GM10847 (cell line): Measurements from ENCODE around the gene TMSB15C.
"Not testable (repeated sequence)": the region's sequence is repeated elsewhere in the genome, so short reads cannot be mapped to it uniquely, and the experiment has no call there.

ENCODE experiments used
- POLR2A ChIP-seq: IDR thresholded peaks from 2 replicates; pipeline ENCODE4 v1.6.1; 2011; ENCODE audit not compliant: insufficient read length; ENCODE audit errors: extremely low read depth

Gene TMSB15C

DNA sequence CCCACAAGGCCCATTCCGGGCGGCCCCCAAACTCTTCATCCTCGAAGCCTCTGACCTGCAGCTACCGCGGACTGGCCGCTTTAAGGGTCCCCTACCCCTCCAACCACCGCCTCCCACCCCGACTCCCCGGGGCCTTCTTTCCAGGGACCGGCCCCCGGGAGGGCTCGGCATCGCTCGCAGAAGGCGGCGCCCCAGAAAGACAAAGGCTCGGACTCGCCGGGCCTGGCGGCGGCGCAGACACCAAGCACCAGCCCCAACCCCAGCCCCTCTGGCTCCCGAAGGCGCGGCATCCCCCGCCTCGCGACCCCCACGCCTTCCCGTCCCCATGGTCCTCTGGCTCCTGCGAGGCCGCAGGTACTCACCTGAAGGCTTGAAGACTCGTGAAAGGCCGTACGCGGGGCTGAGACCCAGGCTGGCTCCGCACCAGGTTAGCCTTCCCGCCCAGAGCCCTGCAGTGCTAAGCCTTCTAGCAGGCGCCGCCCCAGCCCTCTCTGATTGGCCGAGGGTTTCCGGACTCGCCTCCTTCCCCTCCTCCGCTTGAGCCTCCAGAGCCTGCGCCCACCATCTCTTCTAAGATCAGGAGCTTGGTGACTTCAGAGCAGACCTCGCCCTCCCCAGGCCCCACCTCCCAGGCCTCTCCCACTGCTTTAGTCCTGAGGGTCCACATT, at the start of gene TMSB15C:
Gene TMSB15C, minus strand, starts transcription at position 459 of the 668 bp plus-strand sequence.
- TF ChIP-seq POLR2A = not testable (repeated sequence)

GRCh38 chrX:104122829-104123228, 46.8 kb upstream of the TMSB15C start:
- TF ChIP-seq POLR2A = no peak

DNA sequence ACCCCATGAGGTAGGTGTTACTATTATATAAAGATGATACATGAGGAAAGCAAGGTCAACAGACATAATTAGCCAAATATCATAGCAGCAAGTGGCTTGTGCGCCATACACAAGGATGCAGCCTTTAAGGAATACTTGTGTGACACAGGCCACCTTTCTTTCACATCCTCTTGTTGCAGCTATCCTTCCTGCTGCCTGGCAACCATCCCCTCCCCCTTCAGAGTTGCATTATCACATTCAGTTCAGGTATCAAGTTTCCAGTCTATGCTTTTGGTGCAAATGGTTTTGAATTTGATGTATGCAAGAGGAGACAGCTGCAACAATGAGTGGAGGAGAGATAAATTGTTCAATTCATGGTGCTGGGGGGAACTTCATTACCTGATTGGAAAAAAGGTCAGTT, 42.7 kb upstream of the TMSB15C start:
- no peak for TF ChIP-seq POLR2A

- TF ChIP-seq POLR2A = no peak
These were observed 41.7 kb upstream of the TMSB15C start for GRCh38 chrX:104117759-104118158.

DNA sequence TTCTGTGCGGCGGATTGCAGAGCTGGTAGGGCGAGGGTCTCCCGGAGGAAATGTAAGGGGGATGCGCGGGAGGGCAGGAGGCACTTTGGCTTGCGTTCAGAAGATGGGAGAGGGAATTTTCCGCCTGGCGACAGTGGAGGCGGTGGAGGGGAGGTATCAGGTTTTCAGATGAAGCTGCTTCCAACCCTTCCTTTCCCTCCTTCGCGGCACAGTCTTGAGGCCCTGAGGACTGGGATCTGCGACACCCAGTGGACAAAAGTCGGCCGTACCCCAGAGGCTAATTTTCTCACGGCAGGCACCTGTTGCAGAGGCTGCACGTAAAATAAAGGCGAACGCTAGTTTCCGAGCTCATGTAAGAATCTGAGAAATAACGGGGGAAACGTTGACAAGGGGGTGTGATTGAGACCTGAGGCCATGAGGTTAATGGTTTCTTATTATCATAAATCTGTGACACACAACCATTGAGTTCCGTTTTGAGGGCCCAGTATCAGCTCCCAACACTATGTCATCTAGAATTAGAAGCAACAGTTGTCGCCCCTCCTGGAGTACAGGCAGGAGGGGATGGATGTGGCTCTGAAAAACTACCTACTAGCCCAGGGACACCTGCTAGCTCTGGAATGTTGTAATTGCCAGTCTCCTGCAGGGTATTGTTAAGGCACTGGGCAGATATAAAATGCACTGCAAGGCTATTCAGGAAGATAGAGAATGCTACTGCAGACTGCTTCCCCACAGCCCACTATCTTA, 37.4 kb upstream of the TMSB15C start:
- TF ChIP-seq POLR2A = no peak

DNA sequence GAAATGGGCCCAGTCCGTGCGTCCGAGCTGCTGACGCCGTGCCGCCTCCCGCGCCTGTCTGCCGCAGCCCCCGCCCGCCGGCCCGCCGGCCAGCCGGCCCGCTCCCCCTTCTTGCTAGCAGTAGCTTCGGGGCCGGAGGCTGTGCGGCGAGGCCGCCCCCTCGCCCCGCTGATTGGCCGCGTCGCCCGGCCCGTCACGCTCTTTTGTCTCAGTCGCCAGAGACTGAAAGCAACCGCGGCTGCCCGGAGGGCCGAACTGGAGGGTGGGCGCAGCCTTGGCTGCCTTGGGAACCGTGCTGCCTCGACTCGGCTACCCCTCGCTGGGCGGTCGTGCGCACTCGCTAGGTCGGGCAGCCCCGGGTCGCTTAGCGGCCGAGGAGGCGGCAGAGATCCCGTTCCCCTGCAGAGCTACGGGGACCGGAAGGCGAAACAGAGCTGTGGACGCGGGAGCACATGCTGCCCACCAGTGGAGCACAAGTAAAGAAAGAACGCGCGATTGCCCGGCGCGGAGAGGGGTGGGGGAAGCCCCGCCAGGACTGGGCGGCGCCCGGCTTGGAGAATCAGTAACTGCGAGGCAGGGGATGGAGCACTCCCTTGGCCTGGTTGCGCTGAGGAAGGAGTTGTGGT, 36.4 kb upstream of the TMSB15C start, which contains the start of gene ZCCHC18:
Gene ZCCHC18, plus strand, starts transcription at position 198 of the 626 bp plus-strand sequence. CDS start 1,589 bp downstream, outside the sequence.
- no peak for TF ChIP-seq POLR2A

- TF ChIP-seq POLR2A = no peak
These were observed 32.9 kb upstream of the TMSB15C start for GRCh38 chrX:104108955-104109354.

DNA sequence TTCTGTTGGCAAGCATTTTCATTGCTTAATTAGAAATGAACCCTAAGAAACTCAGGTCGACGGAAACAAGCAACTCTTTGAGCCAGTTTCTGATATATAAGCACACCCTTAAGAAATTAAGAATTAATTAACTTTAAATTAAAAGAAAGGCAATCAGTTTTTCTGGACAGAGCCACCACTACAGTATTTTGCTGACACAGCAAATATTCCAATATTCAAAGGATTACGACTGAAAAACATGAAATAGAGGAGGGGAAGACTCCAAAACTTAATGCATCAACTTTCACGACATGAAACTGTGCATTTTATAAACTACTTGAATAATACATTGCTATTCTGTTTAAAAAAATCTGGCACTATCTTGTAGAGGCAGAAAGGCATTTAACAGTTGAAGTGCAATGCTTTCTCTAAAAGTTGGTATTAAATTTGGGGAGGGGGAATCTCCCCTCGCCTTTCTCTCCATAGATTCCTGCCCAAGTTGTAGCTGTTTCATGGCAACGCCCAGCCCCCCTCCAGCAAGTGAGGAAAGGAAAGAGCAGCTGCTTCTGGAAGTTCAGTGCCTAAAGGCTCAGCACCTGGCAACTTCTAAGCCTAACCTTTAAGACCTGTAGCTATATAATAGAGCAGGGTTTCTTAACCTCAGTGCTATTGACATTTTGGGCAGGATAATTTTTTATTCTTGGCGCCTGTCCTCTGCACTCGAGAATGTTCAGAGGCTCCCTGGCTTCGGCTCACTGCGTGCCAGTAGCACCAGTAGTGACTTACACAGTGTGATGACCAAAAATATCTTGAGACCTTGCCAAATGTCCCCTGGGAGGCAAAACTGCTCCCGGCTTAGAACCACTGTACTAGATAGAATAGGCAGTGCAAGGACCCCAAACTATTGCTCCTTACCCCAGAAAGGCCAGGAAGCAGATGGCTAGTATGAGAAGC, 29.6 kb upstream of the TMSB15C start:
- TF ChIP-seq POLR2A = no peak

DNA sequence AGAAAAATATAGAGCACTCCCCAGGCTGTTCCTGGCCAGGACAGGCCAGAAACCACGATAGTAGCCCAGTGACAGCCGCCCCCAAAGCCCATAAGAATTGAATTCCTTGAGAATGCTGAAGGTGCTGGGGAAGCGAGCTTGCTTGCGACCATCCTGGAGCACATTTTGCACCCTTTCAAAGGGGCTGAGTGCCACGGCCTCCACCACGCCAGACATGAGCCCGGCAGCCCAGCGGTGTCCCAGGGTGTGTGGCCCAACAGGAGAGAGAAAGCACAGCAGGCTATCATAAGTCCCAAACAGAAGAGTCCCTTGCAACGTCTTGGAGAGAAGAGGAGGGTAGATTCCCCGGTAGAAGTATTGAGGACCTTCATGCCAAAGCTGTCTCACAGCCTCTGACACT, 28.6 kb upstream of the TMSB15C start:
- TF ChIP-seq POLR2A = no peak

- TF ChIP-seq POLR2A = no peak
These were observed 22.9 kb upstream of the TMSB15C start for GRCh38 chrX:104098919-104099318.

DNA sequence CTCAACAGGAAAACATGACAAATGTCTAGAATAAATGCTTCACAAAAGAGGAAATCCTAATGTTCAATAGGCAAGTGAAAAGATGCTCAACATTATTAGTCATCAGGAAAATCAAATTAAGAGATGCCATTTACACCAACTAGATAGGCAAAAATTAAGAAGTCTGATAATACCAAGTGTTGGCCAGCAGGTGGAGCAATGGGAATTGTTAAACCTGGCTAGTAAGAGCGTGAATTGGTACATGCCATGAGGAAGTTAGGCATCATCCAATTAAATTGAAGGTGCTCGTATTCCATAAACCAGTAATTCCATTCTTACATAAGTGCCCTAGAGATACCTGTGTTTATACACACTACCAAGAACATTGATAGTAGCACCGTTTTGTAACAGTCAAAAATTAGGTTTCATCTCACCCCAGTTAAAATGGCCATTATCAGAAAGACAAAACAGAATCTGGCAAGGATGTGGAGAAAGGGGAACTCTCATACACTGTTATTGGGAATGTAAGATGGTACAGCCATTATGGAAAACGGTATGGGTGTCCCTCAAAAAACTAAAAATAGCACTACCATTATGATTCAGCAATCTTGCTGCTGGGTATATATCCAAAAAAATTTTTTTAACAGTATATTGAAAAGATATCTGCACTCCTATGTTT, 22.2 kb upstream of the TMSB15C start:
- no peak for TF ChIP-seq POLR2A

- no peak for TF ChIP-seq POLR2A
These were observed 9.9 kb upstream of the TMSB15C start for GRCh38 chrX:104085919-104086318.

DNA sequence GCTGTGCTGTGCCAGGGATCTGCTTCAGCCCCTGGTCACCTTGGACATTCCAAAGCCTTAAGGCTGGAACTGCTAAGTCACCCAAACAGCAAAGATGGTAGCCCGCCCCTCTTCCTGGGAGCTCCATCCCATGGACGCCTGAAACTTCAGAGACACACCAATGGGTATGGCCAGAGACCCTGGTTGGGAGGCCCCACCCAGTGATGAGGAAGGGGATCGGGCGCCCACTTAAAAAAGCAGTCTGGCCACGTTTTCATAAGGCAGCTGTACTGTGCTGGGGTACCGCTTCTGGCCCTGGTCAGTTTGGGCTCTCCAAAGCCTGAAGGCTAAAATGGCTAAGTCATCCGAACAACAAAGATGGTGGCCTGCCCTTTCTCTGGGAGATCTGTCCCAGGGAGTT, 9.4 kb upstream of the TMSB15C start:
- no peak for TF ChIP-seq POLR2A

DNA sequence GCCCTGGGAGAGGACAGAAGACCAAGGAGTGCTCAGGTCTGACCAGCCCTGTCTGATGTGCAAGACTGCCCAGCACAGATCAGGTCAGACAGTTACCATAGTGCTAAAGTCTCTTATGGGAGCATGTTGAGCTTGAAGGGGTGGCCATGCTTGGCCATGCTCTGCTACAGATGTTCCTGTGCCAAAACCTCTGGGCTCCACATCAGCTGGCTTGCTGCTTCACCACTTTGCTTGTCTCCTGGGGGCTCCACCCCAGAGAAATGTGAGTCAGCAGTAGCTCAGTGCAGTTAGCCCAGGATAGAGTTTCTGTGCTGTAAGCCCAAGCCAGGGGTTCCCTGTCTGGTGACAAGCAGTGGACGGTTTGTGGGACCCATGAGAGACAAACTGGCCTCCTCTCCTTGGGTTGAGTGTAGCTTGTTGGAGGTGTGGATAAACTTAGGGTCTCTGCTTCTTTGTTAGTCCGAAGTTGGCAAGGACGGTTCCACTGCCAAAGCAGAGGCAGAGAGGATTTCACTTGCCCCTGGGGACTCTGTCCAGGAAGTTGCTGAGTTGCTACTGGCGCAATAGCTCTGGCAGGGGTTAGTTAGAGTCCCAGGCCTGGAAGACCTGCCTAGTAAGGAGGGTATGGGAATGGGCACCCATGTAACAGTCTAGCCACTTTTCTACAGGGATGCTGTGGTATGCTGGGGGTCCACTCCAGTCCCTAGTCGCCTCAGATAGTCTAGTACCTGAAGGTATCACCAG, 8.7 kb upstream of the TMSB15C start:
- TF ChIP-seq POLR2A = no peak
